DND-41 (cell line): ENCODE results near the gene GNAI2.

Experiments
- ATAC-seq: fragments of 200-7000 bp; cut with Tn5 transposase; 3 replicates; pipeline ENCODE4 v1.9.1; 2021; ENCODE audit warnings: low read depth; ENCODE audit not compliant: insufficient read depth
- DNase-seq: peaks from one replicate; pipeline ENCODE4 v3.0.0-alpha.2; 2020
- H2AFZ ChIP-seq: 2 replicates; pipeline ENCODE4 v1.6.0; 2012; ENCODE audit warnings: low read depth, low read length
- H3K27ac ChIP-seq: 2 replicates; pipeline ENCODE4 v1.5.1; 2012; ENCODE audit warnings: low read length, inconsistent platforms
- H3K27me3 ChIP-seq: fragments of 200-600 bp; sonication (generic); 2 replicates; pipeline ENCODE4 v1.6.0; 2012; ENCODE audit warnings: low read length, mild to moderate bottlenecking, inconsistent platforms; ENCODE audit not compliant: insufficient read depth, poor library complexity
- H3K36me3 ChIP-seq: 2 replicates; pipeline ENCODE4 v1.5.1; 2012; ENCODE audit warnings: low read length, inconsistent platforms; ENCODE audit not compliant: insufficient read depth
- H3K4me1 ChIP-seq: 2 replicates; pipeline ENCODE4 v1.5.1; 2012; ENCODE audit warnings: mild to moderate bottlenecking, low read length; ENCODE audit not compliant: insufficient read depth
- H3K4me2 ChIP-seq: 2 replicates; pipeline ENCODE4 v1.6.0; 2012; ENCODE audit warnings: mild to moderate bottlenecking, moderate library complexity, low read length, inconsistent platforms; ENCODE audit not compliant: insufficient read depth
- H3K4me3 ChIP-seq, 2 experiments: fragments of 200-600 bp in 1 of 2; shearing (Covaris generic) in 1 of 2; 2 replicates each; pipeline ENCODE4 v1.5.1; 2012 to 2016; ENCODE audit warnings: inconsistent platforms in 2 of 2, low read length in 2 of 2, mild to moderate bottlenecking in 2 of 2, low read depth in 1 of 2, moderate library complexity in 1 of 2
- H3K79me2 ChIP-seq: 2 replicates; pipeline ENCODE4 v1.6.0; 2012; ENCODE audit warnings: low read length, inconsistent platforms; ENCODE audit not compliant: insufficient read depth
- H3K9ac ChIP-seq: 2 replicates; pipeline ENCODE4 v1.6.0; 2012; ENCODE audit warnings: low read depth, mild to moderate bottlenecking, inconsistent platforms, low read length, moderate library complexity
- H3K9me3 ChIP-seq: 2 replicates; pipeline ENCODE4 v1.5.1; 2012; ENCODE audit warnings: low read length, moderate library complexity, mild to moderate bottlenecking, inconsistent platforms; ENCODE audit not compliant: insufficient read depth, severe bottlenecking
- H4K20me1 ChIP-seq: 2 replicates; pipeline ENCODE4 v1.6.0; 2012; ENCODE audit warnings: low read length; ENCODE audit not compliant: insufficient read depth
- CTCF ChIP-seq: IDR thresholded peaks from 2 replicates; pipeline ENCODE4 v1.5.1; 2012; ENCODE audit warnings: borderline replicate concordance, low read length, moderate library complexity, mild to moderate bottlenecking; ENCODE audit not compliant: poor library complexity, severe bottlenecking; ENCODE audit errors: extremely low read depth
- EZH2 ChIP-seq: IDR thresholded peaks from 3 replicates; pipeline ENCODE4 v1.6.1; 2012; ENCODE audit warnings: borderline replicate concordance, low read depth, mild to moderate bottlenecking, moderate library complexity, low read length, inconsistent platforms; ENCODE audit not compliant: severe bottlenecking

GNAI2 gene

GRCh38 chr3:50265571-50265970 lies 29.6 kb downstream of the GNAI2 start:
- no peak overlapping the region for H3K4me3 ChIP-seq
- no peak for DNase-seq
- H3K36me3 ChIP-seq = no peaks in the 10 kb centered on the region
- no peak overlapping the region for H3K4me2 ChIP-seq
- peaks cover 9% of the 10 kb centered on the region for H3K4me1 ChIP-seq
- no peak for TF ChIP-seq CTCF
- no peak for TF ChIP-seq EZH2
- ATAC-seq = no peak
- H2AFZ ChIP-seq = no peak overlapping the region
- no peaks in the 10 kb centered on the region for H3K79me2 ChIP-seq
- H4K20me1 ChIP-seq = no peaks in the 10 kb centered on the region
- H3K27me3 ChIP-seq = no peaks in the 10 kb centered on the region
- no peaks in the 10 kb centered on the region for H3K9me3 ChIP-seq
- H3K27ac ChIP-seq = no peak overlapping the region
- no peak overlapping the region for H3K9ac ChIP-seq

GRCh38 chr3:50266017-50266416 lies 30.0 kb downstream of the GNAI2 start:
- Histone ChIP-seq H3K4me2 (no peak overlapping the region), H3K36me3 (no peaks in the 10 kb centered on the region), H3K79me2 (no peaks in the 10 kb centered on the region), H3K27me3 (no peaks in the 10 kb centered on the region), H3K9me3 (no peaks in the 10 kb centered on the region), H3K4me1 (peaks cover 4% of the 10 kb centered on the region), H2AFZ (no peak overlapping the region), H3K9ac (no peak overlapping the region), H4K20me1 (no peaks in the 10 kb centered on the region), H3K27ac (no peak overlapping the region), H3K4me3 (no peak overlapping the region)
- no peak for TF ChIP-seq EZH2
- TF ChIP-seq CTCF = no peak
- no peak for DNase-seq
- no peak for ATAC-seq

GRCh38 chr3:50266836-50267235 lies 30.8 kb downstream of the GNAI2 start:
- no peaks in the 10 kb centered on the region for H4K20me1 ChIP-seq
- no peaks in the 10 kb centered on the region for H3K9me3 ChIP-seq
- ATAC-seq = no peak
- no peak overlapping the region for H3K9ac ChIP-seq
- H3K4me1 ChIP-seq = no peaks in the 10 kb centered on the region
- H3K4me2 ChIP-seq = no peak overlapping the region
- H3K4me3 ChIP-seq = no peak overlapping the region
- H3K36me3 ChIP-seq = no peaks in the 10 kb centered on the region
- no peaks in the 10 kb centered on the region for H3K27me3 ChIP-seq
- no peaks in the 10 kb centered on the region for H3K79me2 ChIP-seq
- no peak overlapping the region for H3K27ac ChIP-seq
- TF ChIP-seq EZH2 (no peak), CTCF (no peak)
- H2AFZ ChIP-seq = no peak overlapping the region
- DNase-seq = no peak
